IPS DF 4.7 (cell line): ENCODE data around the gene TMEM207.

ENCODE experiments used
- DNase-seq: peaks from one replicate; pipeline ENCODE4 v3.0.0-alpha.2; 2013; ENCODE audit warnings: low spot score; ENCODE audit errors: extremely low read depth

The TMEM207 gene

GRCh38 chr3:190385731-190386688 lies 63.7 kb downstream of the TMEM207 start:
- no peak for DNase-seq

- DNase-seq: no peak
Observed at GRCh38 chr3:190384309-190384756, 65.4 kb downstream of the TMEM207 start.

GRCh38 chr3:190382082-190382481 lies 67.6 kb downstream of the TMEM207 start:
- no peak for DNase-seq

GRCh38 chr3:190381441-190381840 lies 68.3 kb downstream of the TMEM207 start:
- DNase-seq: no peak

- DNase-seq: no peak
Observed at GRCh38 chr3:190380184-190380583, 69.5 kb downstream of the TMEM207 start.
